Keratinocyte (primary cell): ENCODE data around the gene TNFSF10.

Experiments used
- EZH2 ChIP-seq: IDR thresholded peaks from one replicate; pipeline ENCODE4 v1.6.1; 2012; ENCODE audit warnings: inconsistent platforms, mild to moderate bottlenecking, low read length, moderate library complexity
- TF ChIP-seq, protein P1 (sequence below), 3 experiments: IDR thresholded peaks in 1 of 3; conservative IDR thresholded peaks in 1 of 3; optimal IDR thresholded peaks in 1 of 3; 2 replicates in 2 of 3; 3 replicates in 1 of 3; pipeline versions ENCODE3 to v1.5.1; 2011; ENCODE audit warnings: low read length in 3 of 3, mild to moderate bottlenecking in 3 of 3, moderate library complexity in 2 of 3, control low read depth in 1 of 3, inconsistent platforms in 1 of 3; ENCODE audit not compliant: insufficient read depth in 2 of 3; ENCODE audit errors: extremely low read depth in 1 of 3

- TF ChIP-seq, protein P1, sequence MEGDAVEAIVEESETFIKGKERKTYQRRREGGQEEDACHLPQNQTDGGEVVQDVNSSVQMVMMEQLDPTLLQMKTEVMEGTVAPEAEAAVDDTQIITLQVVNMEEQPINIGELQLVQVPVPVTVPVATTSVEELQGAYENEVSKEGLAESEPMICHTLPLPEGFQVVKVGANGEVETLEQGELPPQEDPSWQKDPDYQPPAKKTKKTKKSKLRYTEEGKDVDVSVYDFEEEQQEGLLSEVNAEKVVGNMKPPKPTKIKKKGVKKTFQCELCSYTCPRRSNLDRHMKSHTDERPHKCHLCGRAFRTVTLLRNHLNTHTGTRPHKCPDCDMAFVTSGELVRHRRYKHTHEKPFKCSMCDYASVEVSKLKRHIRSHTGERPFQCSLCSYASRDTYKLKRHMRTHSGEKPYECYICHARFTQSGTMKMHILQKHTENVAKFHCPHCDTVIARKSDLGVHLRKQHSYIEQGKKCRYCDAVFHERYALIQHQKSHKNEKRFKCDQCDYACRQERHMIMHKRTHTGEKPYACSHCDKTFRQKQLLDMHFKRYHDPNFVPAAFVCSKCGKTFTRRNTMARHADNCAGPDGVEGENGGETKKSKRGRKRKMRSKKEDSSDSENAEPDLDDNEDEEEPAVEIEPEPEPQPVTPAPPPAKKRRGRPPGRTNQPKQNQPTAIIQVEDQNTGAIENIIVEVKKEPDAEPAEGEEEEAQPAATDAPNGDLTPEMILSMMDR (optimal IDR thresholded peaks at IDR 0.05 in 1 of 3, IDR thresholded peaks at IDR 0.05 in 1 of 3, conservative IDR thresholded peaks at IDR 0.05 in 1 of 3; ENCODE audit: extremely low read depth in 1 of 3, insufficient read depth in 2 of 3, low read length in 3 of 3), result no peak
- no peak for TF ChIP-seq EZH2
These were observed 4.1 kb downstream of the TNFSF10 start for GRCh38 chr3:172518929-172519640.
